Parathyroid adenoma (tissue), 2 donors: ENCODE results near the gene ARHGAP6.

Source experiments
- H2AFZ ChIP-seq: fragments of 300-600 bp; sonication (generic); one replicate; pipeline ENCODE4 v1.7.0; 2017; ENCODE audit warnings: antibody characterized with exemption, mild to moderate bottlenecking
- H3K27ac ChIP-seq: fragments of 300-600 bp; sonication (generic); one replicate; pipeline ENCODE4 v1.7.0; 2017
- H3K27me3 ChIP-seq: fragments of 300-600 bp; sonication (generic); one replicate; pipeline ENCODE4 v1.7.0; 2017; ENCODE audit warnings: low read length; ENCODE audit not compliant: control insufficient read depth, insufficient read depth
- H3K36me3 ChIP-seq: fragments of 300-600 bp; sonication (generic); one replicate; pipeline ENCODE4 v1.7.0; 2017; ENCODE audit warnings: low read length; ENCODE audit not compliant: control insufficient read depth, insufficient read depth
- H3K4me1 ChIP-seq: fragments of 300-600 bp; sonication (generic); one replicate; pipeline ENCODE4 v1.7.0; 2017; ENCODE audit warnings: control low read depth
- H3K4me2 ChIP-seq: fragments of 300-600 bp; sonication (generic); one replicate; pipeline ENCODE4 v1.7.0; 2017; ENCODE audit warnings: low read length
- H3K4me3 ChIP-seq: fragments of 300-600 bp; sonication (generic); one replicate; pipeline ENCODE4 v1.7.0; 2017; ENCODE audit warnings: low read depth, low read length
- H3K79me2 ChIP-seq: fragments of 300-600 bp; sonication (generic); one replicate; pipeline ENCODE4 v1.7.0; 2017; ENCODE audit warnings: control low read depth
- H3K9ac ChIP-seq: fragments of 300-600 bp; sonication (generic); one replicate; pipeline ENCODE4 v1.7.0; 2017; ENCODE audit warnings: mild to moderate bottlenecking
- H3K9me3 ChIP-seq: fragments of 300-600 bp; sonication (generic); one replicate; pipeline ENCODE4 v1.7.0; 2017; ENCODE audit warnings: low read length; ENCODE audit not compliant: control insufficient read depth
- TF ChIP-seq, protein P1 (sequence below): fragments of 300-600 bp; sonication (generic); IDR thresholded peaks from one replicate; pipeline ENCODE4 v1.7.0; 2017; ENCODE audit warnings: antibody characterized with exemption, mild to moderate bottlenecking
- donor health status: primary hyperparathyroidism.

Gene ARHGAP6

DNA sequence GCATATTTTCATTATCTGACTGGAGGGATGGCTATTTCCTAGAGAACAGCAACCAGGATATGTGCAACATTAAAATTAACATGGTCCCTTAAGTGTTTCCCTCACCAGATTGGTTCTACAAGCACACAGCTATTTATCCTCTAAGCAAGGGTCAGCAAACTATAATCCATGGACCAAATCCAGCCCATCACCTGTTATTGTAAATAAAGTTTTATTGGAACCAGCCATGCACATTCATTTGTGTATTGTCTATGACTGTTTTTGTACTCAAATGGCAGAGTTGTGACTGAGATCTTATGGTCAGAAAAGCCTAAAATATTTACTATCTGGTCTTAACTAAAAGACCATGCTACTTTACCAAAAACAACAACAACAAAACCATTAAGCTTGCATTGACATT, 294.6 kb downstream of the ARHGAP6 start:
- Histone ChIP-seq H3K27me3 (no peaks in the 10 kb centered on the region), H3K9me3 (no peaks in the 10 kb centered on the region), H3K4me1 (peaks cover 6% of the 10 kb centered on the region), H3K36me3 (no peaks in the 10 kb centered on the region), H3K9ac (no peak overlapping the region), H3K4me3 (no peak overlapping the region), H3K4me2 (no peak overlapping the region), H3K79me2 (no peaks in the 10 kb centered on the region), H2AFZ (no peak overlapping the region), H3K27ac (no peak overlapping the region)
- TF ChIP-seq, protein P1, sequence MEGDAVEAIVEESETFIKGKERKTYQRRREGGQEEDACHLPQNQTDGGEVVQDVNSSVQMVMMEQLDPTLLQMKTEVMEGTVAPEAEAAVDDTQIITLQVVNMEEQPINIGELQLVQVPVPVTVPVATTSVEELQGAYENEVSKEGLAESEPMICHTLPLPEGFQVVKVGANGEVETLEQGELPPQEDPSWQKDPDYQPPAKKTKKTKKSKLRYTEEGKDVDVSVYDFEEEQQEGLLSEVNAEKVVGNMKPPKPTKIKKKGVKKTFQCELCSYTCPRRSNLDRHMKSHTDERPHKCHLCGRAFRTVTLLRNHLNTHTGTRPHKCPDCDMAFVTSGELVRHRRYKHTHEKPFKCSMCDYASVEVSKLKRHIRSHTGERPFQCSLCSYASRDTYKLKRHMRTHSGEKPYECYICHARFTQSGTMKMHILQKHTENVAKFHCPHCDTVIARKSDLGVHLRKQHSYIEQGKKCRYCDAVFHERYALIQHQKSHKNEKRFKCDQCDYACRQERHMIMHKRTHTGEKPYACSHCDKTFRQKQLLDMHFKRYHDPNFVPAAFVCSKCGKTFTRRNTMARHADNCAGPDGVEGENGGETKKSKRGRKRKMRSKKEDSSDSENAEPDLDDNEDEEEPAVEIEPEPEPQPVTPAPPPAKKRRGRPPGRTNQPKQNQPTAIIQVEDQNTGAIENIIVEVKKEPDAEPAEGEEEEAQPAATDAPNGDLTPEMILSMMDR: no peak

DNA sequence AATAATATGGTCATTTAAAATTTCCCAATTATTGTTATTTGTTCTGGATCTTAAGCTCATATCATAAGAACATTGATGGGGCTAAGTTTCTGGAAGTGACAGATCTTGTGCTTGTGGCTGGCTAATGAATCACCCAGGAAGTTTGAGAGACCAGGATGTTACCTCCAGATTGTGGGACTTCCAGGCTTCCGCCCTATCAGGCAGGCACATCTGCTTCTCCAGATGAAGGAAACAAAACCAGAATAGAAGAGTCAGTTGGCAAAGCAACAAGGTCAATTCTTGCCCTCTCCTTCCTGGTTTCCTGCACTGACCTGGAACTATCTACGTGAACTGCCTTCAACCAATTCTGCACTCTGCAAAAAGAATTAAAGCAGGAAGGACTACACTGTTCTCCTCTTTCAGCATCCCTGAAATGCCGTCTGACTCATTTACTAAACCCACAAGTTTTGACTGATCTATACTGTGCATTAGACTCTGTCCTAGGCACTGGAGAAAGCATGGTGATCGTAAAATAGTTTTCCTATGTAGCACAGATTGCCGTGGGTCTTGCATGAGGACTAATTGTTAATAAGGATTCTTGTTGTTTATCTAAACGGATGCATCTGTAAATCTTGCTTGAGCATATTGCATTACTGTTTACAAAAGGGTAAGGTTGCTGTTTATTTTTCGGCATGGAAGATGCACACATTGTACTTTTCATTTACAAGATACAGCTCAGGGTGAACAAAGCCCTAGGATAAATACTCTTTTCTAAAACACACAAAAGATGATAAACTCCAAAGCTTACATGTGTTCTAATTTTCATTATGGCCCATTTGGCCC, 297.9 kb downstream of the ARHGAP6 start:
- no peak overlapping the region for H3K4me3 ChIP-seq
- H3K27me3 ChIP-seq: no peaks in the 10 kb centered on the region
- H3K9ac ChIP-seq: no peak overlapping the region
- TF ChIP-seq, protein P1: no peak
- H3K4me2 ChIP-seq: no peak overlapping the region
- H2AFZ ChIP-seq: no peak overlapping the region
- peak overlapping the region; percentile 78 for H3K27ac ChIP-seq
- no peaks in the 10 kb centered on the region for H3K9me3 ChIP-seq
- no peaks in the 10 kb centered on the region for H3K36me3 ChIP-seq
- no peaks in the 10 kb centered on the region for H3K79me2 ChIP-seq
- H3K4me1 ChIP-seq: peaks cover 6% of the 10 kb centered on the region

DNA sequence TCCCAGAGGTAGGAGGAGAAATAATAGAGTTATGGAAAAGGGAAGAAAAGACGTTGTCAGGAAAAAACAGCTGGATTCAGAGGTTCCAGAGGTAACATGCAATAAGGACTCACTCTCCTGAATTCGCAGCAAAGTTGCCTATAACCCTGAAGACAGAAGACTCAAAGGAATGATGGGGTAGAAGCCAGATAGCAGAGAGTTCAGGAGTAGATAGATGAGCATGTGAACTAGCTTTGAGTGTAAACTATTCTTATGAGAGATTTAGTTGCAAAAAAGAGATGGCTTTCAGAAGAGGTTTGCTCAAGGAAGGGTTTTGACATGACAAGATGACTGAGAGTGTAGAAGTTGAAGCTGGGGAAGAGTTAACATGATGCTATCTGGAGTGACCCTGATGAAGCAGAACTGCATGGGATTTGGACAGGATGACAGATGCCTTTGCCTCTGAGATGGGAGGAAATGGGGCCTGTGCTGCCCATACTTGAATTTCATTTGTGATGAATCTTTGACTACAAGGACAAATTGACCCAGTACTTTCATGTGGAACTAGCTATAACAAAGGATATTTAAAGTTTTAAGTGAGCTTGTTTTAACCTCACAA, 298.6 kb downstream of the ARHGAP6 start:
- H3K27ac ChIP-seq: peak overlapping the region; percentile 78
- H3K4me2 ChIP-seq: no peak overlapping the region
- H3K4me1 ChIP-seq: peaks cover 6% of the 10 kb centered on the region
- H3K9ac ChIP-seq: no peak overlapping the region
- H3K9me3 ChIP-seq: no peaks in the 10 kb centered on the region
- H2AFZ ChIP-seq: peak overlapping the region; percentile 17
- TF ChIP-seq, protein P1: no peak
- no peaks in the 10 kb centered on the region for H3K79me2 ChIP-seq
- no peaks in the 10 kb centered on the region for H3K36me3 ChIP-seq
- no peak overlapping the region for H3K4me3 ChIP-seq
- no peaks in the 10 kb centered on the region for H3K27me3 ChIP-seq

DNA sequence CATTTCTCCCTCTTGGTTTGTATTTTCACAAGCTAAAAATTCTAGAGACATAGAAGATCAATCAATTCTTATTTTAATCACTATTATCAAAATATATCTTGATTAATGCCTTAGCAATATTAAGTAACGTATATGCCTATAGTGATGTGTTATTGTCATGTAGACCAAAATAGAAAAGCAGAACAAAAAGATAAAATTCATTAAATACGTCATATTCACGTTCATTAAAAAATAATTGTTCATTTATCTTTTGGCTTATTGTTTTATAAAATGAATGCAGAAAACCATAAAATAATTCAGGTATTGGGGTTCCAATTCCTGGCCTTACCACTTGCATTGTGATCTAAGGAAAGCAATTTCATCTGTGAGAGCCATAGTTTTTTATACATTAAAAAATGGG, 300.3 kb downstream of the ARHGAP6 start:
- Histone ChIP-seq H3K36me3 (no peaks in the 10 kb centered on the region), H3K9ac (no peak overlapping the region), H3K27me3 (no peaks in the 10 kb centered on the region), H3K4me1 (peaks cover 6% of the 10 kb centered on the region), H2AFZ (no peak overlapping the region), H3K4me3 (no peak overlapping the region), H3K4me2 (no peak overlapping the region), H3K79me2 (no peaks in the 10 kb centered on the region), H3K27ac (no peak overlapping the region), H3K9me3 (no peaks in the 10 kb centered on the region)
- TF ChIP-seq, protein P1: no peak
